ENCODE data around the gene RAI1.
A peak's percentile ranks its signal among the peaks of the same experiment; 100 is the strongest.

RAI1 gene

DNA sequence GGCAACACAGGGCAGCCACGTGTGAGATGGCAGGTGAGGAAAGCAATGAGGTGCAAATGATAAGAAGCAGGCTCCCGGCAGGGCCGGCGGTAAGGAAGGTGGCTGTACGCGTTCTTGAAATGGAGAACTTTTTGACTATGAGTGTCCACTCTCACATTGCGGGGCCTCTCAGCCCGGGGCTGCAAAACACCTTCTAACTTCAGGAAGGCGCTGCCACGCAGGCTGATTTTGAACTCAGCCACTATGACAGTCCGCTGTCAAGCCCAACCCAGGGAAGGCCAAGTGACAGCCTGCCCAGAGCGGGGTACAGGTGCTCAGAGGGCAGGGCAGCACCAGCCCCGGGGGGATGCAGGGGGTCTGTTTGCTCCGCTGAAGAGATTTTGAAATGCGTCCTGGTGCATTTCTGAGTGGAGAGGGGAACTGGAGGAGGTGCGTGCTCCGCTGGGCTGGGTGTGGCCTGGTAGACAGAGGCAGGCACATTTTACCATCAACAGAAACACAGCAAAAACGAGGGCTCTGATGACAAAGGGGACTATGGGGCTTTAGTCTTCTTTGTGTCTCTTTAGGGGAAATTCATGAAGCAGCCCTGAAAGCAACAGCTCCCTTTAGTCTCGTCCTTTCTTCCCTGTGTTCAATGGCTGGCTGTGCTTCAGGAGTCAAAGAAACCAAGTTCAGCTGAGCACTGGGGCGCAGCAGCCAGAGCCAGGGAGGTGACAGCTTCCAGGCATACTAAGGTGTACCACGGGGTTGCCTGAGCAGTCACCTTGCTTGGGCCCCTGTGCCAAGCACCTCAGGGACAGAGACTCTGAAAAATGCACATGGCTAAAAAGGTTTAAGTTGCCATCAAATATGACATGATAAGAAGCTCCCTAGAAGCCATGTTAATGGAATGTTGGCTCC lies 170.1 kb downstream of the RAI1 start:
- no peak for DNase-seq

DNA sequence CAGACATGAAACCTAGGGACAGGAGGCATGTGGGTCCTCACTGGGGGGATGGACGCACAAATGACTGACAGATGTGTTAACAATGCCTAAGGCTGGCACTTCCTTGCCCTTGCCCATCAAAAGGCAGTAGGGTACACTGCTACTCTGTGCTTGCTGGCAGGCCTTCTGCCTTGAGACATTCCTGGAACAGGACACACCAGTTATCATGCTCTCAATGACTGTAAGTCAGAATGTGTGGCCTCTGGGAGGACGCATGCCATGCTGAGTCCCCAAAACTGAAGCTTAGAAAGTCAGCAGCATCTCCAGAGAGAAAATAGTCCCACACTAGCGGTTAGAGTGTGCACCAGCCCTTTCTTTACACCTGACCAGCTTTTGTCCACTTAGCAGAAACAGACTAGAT lies 171.7 kb downstream of the RAI1 start:
- DNase-seq, result no peak

DNA sequence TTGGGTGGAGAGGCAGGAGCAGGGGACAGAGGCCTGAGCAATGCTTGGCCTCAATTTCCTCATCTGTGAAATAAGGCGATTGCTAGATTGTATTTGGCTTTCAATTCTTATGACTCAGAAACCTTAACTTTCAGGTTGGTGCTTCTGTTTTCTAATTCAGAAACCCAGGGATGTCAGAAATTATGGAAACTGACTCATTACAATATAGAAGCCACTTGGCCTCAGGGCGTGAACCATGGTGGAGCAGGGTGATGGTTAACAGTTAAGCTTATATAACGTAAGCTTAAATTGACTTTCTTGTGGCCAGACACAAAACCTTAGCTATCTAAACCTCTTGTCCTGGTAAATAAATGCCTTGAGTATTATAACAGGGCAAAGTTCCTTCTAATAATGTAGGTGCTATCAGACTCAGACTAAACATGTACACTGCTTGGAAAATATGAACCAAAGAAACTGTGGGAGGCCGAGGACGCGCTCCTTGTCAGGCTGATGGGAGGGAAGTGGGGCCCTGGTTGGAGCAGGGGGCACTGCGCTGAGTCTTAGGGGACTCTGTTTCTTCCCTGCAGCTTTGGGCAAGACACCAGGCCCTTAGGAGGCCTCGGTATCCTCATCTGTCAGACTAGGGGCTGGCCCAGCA lies 172.7 kb downstream of the RAI1 start:
- DNase-seq, result no peak

DNA sequence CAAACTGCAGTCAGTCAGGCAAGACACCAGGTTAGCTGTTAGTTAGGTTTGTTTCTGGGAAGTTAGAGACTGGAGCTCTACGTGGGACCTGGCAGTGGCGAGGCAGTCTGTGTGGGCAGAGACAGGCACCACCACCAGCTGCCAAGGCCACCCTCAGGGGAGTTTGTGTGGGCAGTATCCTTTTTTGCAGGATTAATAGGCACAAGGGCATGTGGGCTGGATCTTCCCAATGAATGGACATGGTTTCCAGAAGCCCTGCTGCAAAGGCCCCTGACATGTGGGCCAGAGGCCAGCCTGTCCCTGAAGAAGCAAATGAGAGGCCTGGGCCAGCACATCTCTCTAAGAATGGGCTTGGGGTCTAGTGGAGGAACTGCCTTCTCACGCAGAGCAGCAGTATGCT lies 174.7 kb downstream of the RAI1 start:
- DNase-seq, result no peak

DNA sequence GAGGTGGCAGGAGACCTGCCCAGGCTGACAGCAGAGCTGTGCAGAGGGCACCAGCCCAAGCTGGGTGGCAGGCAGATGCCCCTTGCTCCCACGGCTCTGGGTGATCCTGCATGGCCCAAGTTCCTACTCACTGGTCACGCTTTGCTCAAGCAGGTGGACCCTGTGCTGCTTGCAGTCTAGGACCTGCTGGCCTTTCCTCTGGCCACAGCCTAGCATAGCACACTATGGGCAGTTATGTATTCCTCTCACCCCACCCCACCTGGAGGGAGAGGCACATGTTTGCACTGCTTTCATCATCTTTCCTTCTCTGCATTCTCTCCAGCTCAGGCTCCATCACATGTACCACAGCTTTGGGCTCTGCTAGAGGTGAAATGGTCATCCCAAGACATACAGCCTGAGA lies 175.1 kb downstream of the RAI1 start:
- DNase-seq, result no peak

DNA sequence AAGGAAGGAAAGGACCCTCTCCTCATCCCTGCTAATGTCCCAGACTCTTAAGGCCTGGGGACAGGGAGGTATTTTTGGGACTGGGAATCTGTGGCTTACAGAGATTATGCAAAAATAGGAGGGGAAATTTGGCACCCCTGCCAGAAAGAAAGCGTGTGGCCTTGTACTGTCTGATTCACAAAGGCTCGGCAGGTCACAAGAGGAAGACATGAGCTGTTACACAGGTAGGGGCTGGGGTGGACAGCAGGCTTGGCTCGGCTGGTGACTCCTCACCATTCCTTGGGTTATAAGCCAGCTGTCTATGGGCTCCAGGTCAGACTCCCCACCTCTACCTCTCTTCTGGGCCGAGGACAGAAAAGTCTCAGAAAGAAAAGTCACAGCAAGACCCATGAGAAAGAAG lies 176.2 kb downstream of the RAI1 start:
- DNase-seq, result no peak

DNA sequence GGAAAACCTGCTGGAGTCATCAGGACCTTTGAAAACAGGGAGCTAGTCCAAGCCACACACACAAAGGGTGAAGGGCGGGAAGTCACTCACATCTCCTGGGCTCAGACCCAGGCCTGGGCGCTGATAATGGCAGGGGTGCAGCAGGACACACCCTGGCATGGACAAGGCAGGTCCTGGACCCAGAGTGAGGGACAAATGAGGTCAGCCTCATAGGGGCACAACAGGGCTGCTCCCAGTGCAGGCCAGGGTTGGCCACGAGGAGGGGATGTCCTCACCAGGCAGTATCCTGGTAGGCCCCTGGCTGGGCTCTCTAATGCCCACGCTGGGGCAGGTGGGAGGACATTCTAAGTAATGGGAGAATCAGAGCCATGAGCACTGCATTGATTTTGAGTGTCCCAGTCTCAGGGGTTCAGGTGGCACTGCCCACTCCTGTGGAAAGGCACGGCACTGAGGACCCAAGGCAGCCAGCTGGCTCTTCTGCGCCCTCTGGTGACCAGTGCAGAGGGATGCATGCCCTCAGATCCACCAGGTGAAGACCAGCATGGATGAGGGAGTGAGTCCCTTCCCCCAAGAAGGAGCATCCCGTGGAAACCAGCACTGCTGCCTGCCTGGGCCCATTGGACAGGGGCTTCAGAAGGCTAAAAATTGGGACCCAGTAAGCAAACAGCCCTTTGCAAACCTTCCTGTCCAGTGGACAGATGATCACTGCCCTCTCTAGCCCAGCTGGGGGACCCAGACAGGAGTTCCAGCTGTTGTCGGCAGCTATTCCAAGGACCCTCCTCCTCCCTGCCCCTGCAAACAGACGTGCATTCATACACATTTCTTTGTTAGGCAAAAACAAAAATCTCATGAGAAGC lies 178.9 kb downstream of the RAI1 start:
- DNase-seq, result peak; percentile 78

DNA sequence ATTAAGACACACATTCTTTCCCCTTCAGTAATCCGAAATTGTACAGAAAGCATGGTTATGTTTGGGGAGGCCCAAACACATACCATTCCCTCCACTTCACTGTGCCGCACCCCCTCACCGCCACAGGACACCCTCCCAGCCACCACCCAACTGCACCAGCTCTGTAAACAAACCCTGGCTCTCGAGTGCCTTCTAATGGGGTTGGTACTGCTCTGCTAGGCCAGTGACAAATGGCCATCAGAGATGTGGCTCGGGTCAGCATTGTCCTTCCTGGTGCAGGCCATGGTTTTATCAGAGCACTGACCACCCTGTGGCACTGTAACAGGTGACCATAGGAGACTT lies 179.5 kb downstream of the RAI1 start:
- no peak for DNase-seq
